ENCODE data around the gene GAD1.

Gene GAD1

DNA sequence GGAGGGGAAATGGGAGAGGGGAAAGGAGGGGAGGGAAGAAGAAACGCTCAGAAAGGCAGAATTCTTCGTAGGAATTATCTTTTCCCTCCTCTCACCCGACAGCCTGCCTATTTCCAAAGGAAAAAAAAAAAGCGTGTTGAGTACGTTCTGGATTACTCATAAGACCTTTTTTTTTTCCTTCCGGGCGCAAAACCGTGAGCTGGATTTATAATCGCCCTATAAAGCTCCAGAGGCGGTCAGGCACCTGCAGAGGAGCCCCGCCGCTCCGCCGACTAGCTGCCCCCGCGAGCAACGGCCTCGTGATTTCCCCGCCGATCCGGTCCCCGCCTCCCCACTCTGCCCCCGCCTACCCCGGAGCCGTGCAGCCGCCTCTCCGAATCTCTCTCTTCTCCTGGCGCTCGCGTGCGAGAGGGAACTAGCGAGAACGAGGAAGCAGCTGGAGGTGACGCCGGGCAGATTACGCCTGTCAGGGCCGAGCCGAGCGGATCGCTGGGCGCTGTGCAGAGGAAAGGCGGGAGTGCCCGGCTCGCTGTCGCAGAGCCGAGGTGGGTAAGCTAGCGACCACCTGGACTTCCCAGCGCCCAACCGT, at the start of gene GAD1:
Gene GAD1, plus strand, starts transcription at position 384 of the 589 bp plus-strand sequence. CDS start 1,705 bp downstream, outside the sequence.
- DNase-seq, result peak; percentile 34

- DNase-seq, result no peak
These were observed 46.6 kb upstream of the GAD1 start, which contains the start of gene ERICH2 for GRCh38 chr2:170770008-170770605. ERICH2 (plus strand) TSS chr2:170770378; CDS start chr2:170770682, 304 bp downstream.

- no peak for DNase-seq
These were observed 45.9 kb upstream of the GAD1 start for GRCh38 chr2:170770606-170771420.

GRCh38 chr2:170771421-170771937, 45.2 kb upstream of the GAD1 start:
- no peak for DNase-seq

- no peak for DNase-seq
These were observed 44.4 kb upstream of the GAD1 start for GRCh38 chr2:170772295-170772694.

DNA sequence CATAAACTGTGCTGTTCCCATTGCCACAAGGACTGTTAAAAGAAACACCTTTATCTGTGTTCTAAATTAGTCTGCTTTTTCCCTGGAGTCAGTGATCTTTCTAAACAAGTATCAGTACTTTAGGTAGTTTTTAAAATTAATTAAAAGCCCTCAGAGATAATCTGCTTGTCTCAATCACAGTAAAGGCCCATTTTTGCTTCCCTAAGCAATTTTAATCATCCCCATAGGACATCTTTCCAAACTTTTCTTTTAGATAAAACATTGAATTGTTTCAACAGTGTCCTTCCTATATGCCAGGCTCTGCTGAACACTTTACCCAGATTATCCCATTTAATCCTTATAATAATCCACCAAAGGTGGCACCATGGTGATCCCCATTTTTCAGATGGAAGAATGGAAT, 42.6 kb upstream of the GAD1 start:
- no peak for DNase-seq

DNA sequence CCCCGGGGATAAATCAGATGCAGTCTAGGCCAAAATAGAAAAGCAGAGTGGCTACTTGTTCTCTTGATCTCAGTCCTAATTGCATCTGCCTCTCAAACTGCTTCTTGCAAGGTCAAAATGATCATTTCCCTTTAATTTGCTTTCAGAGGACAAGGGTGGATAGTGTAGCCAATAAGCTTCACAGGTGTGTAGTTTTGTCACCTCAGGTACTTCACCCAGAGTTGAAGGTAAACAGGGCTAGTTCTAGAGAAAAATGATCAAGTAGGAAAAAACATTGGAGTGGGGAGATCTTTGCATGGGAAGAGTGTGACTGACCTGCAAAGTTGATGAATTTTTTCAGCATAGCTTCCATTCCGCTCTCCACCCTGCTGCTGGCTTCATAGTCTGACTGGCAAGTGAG, 37.8 kb upstream of the GAD1 start:
- DNase-seq, result no peak

DNA sequence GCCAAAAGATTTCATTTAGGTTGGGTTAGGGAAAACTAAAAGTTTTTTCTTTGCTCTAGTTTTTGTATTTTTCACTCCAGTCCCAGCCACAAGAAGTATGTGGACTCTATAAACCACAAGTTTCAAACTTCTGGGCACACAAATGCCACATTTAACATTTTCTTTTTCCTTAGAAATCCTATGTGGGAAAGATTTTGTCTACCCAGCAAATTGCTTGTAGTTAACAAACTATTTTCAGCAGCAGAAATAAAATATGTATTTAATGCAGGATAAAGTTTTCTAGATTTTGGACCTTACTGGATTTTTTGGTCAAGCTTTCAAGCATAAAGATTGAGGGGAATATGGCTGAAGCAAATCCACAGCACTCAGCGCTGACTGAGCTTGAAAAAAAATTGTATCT, 37.4 kb upstream of the GAD1 start:
- DNase-seq, result no peak

DNA sequence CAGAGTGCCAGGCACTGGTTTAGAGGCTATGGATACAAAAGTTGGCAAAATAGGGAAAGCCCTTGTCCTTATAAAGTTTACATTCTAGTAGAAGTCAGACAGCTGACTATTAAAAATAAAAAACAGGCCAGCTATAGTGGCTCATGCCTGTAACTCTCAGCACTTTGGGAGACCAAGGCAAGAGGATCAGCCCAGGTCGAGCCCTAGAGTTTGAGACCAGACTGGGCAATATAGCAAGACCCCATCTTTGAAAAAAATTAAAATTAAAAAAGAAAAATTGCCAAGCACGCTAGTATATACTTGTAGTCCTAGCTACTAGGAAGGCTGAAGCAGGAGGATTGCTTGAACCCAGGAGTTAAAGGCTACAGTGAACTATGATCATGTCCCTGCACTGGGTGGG, 34.0 kb upstream of the GAD1 start:
- DNase-seq, result no peak

- DNase-seq, result no peak
These were observed 33.1 kb upstream of the GAD1 start for GRCh38 chr2:170783549-170783948.

DNA sequence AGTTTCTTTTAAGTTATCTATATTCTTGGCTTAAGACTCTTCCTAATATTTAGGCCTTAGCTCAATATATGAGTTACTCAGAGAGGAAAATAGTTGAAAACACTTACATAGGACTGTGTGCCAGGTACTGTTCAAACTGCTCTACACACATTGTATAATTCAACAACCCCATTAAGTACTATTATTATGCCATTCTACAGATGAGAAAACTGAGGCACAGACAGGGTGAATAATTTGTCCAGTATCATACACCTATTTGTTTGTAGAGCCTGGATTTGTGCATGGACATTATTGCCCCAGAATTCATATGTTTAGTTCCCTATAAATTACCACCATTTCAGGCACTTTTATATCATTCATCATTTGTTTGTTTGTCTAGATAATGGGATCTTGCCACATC, 17.7 kb upstream of the GAD1 start:
- no peak for DNase-seq

GRCh38 chr2:170806548-170806947, 10.1 kb upstream of the GAD1 start:
- DNase-seq, result no peak

DNA sequence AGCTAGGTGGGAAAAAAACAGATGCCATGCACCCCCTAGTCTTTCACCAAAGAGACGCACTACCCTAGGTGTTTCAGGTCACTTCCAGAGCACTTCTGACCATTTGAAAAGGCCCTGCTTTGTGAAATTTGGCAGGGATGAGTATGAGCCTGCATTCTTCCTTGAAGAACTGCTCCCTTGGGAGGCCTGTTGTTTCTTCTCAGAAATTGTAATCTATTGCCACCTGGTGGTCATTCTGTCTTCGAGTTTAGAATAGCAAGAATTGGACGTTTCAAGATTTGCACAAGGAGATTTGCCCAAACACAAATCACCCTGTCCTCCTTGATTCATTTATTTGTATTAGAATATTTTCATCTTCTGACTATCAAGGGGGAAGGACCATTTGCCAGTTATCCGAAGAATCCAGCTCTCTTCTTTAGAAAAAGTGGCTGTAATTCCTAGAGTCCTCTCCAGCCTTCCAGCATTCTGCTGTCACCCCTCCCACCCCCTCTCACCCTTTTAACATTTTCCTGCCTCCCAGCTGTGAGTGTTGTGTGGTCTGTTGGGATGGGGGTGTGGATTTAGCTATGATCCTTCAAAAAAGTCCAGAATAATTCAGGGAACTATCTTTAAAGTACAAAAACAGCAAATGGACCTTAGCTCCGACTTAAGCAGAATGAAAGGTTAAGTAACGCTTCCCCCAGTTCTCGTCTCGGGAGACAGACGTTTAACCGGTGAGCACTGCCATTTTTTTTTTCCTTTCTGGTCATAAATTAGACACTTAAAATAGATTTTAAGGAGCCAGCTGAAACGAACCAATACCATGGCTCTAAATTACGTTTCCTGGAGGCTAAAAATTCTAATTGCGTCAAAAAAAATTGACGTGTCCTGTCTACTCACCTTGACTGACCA, 3.7 kb upstream of the GAD1 start:
- DNase-seq, result no peak

DNA sequence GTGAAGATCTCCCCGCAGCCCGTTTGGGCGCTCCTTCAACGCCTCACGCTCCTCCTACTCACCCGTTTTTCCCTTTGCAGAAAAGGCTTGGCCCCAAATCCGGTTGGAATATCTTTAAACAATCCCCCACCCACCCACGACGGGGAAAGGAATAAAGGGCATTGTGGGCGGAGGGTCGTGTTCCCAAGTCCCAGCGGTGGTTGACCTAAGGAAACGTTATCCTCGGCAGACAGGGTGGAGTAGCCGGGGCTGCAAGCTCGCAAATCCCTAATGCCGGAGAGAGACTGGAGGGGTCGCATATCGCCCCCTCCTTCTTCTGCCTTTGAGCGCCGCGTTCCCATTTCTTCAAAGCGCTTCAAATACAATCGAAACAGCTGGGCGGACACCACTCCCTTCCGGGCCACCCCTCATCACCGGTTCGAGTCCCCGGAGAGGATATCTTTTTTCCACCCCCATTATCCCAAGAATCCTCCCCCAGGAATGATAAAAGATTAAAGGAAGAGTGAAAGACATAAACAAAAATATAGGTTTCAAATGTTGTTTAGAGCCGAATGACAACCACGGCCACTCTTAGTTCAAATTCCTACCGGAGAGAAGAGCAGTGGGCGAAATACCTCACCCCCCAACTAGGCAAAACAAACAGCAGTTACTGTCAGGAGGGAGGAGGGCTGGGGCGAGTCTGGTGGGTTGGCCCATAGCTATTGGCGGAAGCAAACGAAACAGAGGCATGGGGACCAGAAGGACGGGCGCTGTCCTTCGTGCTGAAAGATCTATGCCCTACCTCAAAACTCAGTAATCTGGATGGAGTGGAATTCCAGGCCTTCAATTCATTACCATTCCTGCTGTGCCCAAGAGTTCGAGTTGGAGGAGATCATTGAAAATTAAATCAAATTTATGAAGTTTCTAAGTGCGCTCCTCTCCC, 2.8 kb upstream of the GAD1 start:
- no peak for DNase-seq

- no peak for DNase-seq
These were observed 2.0 kb upstream of the GAD1 start for GRCh38 chr2:170814533-170815230.

DNA sequence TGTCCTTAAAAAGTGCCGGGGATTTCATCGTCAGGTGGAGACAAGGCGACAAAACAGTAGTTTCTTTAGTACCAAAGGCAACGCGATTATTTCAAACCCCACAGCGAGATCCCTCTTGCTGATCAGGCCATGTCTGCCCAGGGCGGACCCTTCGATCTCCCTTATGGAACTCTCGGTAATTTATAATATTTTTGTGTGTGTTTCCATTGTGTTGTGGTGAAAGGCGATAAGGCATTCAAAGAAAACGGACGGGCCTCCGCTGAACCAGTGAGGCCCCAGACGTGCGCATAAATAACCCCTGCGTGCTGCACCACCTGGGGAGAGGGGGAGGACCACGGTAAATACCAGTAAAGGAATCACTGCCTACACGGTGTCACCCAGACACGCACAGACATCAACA, 1.4 kb upstream of the GAD1 start:
- DNase-seq, result no peak

- DNase-seq, result no peak
These were observed 762 bp upstream of the GAD1 start for GRCh38 chr2:170815746-170816503.

- DNase-seq, result no peak
These were observed 677 bp downstream of the GAD1 start for GRCh38 chr2:170817093-170818035.

Data from SIG-M5 (cell line).